Ovary (tissue), 3 donors: ENCODE results near the gene BTC.

Experiments used
- CTCF ChIP-seq, 3 donors: fragments of 450-650 bp in 2 of 3; fragments of 200-600 bp in 1 of 3; IDR thresholded peaks; one replicate each; pipeline versions ENCODE4 v1.5.1 to v1.8.0; 2016 to 2022; ENCODE audit warnings: antibody characterized with exemption in 3 of 3, mild to moderate bottlenecking in 1 of 3
- POLR2A ChIP-seq: fragments of 450-650 bp; IDR thresholded peaks from one replicate; pipeline ENCODE4 v1.6.1; 2017; ENCODE audit warnings: antibody characterized with exemption, mild to moderate bottlenecking, moderate library complexity
- donor health status: DM: no; HTN: no; CAD: no.

GRCh38 chr4:74840936-74841509, 46.7 kb upstream of the BTC start:
- no peak for TF ChIP-seq CTCF (IDR thresholded peaks at IDR 0.05)
- TF ChIP-seq POLR2A = no peak
